T-helper 17 cell (primary cell): ENCODE data around the gene NIPAL4. TPM values are rescaled to one million over a fixed set of nuclear protein-coding genes. Genes with fewer than 3 reads are reported as not detected.
A peak's percentile ranks its signal among the peaks of the same experiment; 100 is the strongest.

Experiments used
- ATAC-seq: fragments of 150-1000 bp; cut with Tn5 transposase; 2 replicates; pipeline ENCODE4 v1.10.0; 2021; ENCODE audit warnings: mild to moderate bottlenecking, moderate library complexity
- DNase-seq, 3 donors: peaks; one replicate each; pipeline versions ENCODE4 v3.0.0 to v3.0.0-alpha.2; 2020 to 2021
- H3K9me3 ChIP-seq: one replicate; pipeline ENCODE4 v1.7.0; 2013; ENCODE audit warnings: low read length, mild to moderate bottlenecking; ENCODE audit not compliant: control insufficient read depth, poor library complexity, severe bottlenecking
- H3K27ac Mint-ChIP-seq: one replicate; pipeline ENCODE4 v1.8.0; 2022; ENCODE audit warnings: mild to moderate bottlenecking, moderate library complexity, mixed read lengths
- H3K27me3 Mint-ChIP-seq: one replicate; pipeline ENCODE4 v1.8.0; 2022; ENCODE audit warnings: mixed read lengths
- H3K36me3 Mint-ChIP-seq: one replicate; pipeline ENCODE4 v1.8.0; 2022; ENCODE audit warnings: low read depth, mixed read lengths
- H3K4me1 Mint-ChIP-seq: one replicate; pipeline ENCODE4 v1.8.0; 2022; ENCODE audit warnings: mild to moderate bottlenecking, mixed read lengths
- H3K4me3 Mint-ChIP-seq: one replicate; pipeline ENCODE4 v1.8.0; 2022; ENCODE audit warnings: mild to moderate bottlenecking, moderate library complexity, mixed read lengths
- total RNA-seq, 4 donors: library from RNA in 2 of 4; stranded (reverse) in 2 of 4; gene quantifications; one replicate each; pipeline ENCODE4 v1.2.3 and lab custom pipeline; 2022 to 2026

Gene NIPAL4
- total RNA-seq, 2 donors from 2014 or later: 1.5 to 2.3 TPM

GRCh38 chr5:157516626-157517325, 56.8 kb downstream of the NIPAL4 start:
- Mint-ChIP-seq H3K27ac (peak overlapping the region; percentile 72), H3K27me3 (no peaks in the 10 kb centered on the region), H3K4me1 (peaks cover 35% of the 10 kb centered on the region), H3K4me3 (no peak overlapping the region), H3K36me3 (peaks cover 14% of the 10 kb centered on the region)
- DNase-seq (no peak), ATAC-seq (no peak)
- H3K9me3 ChIP-seq: no peaks in the 10 kb centered on the region

- Mint-ChIP-seq H3K27ac (peak overlapping the region; percentile 66), H3K27me3 (no peaks in the 10 kb centered on the region), H3K36me3 (peaks cover 10% of the 10 kb centered on the region), H3K4me3 (no peak overlapping the region), H3K4me1 (peaks cover 27% of the 10 kb centered on the region)
- no peaks in the 10 kb centered on the region for H3K9me3 ChIP-seq
- DNase-seq (no peak), ATAC-seq (no peak)
Observed at GRCh38 chr5:157518963-157519362, 59.0 kb downstream of the NIPAL4 start.

- no peak for DNase-seq
- Mint-ChIP-seq H3K36me3 (peaks cover 8% of the 10 kb centered on the region), H3K27me3 (no peaks in the 10 kb centered on the region), H3K4me1 (peaks cover 28% of the 10 kb centered on the region), H3K27ac (peak overlapping the region; percentile 66), H3K4me3 (no peak overlapping the region)
- no peaks in the 10 kb centered on the region for H3K9me3 ChIP-seq
- peak; percentile 66 for ATAC-seq
Observed at GRCh38 chr5:157519579-157520253, 59.7 kb downstream of the NIPAL4 start.

GRCh38 chr5:157520911-157521703, 61.1 kb downstream of the NIPAL4 start:
- Mint-ChIP-seq H3K27me3 (no peaks in the 10 kb centered on the region), H3K27ac (peak overlapping the region; percentile 87), H3K4me3 (peak overlapping the region; percentile 41), H3K4me1 (peaks cover 34% of the 10 kb centered on the region), H3K36me3 (peaks cover 8% of the 10 kb centered on the region)
- DNase-seq (no peak), ATAC-seq (no peak)
- H3K9me3 ChIP-seq: no peaks in the 10 kb centered on the region

- Mint-ChIP-seq H3K36me3 (peaks cover 8% of the 10 kb centered on the region), H3K4me1 (peaks cover 34% of the 10 kb centered on the region), H3K4me3 (peak overlapping the region; percentile 41), H3K27me3 (no peaks in the 10 kb centered on the region), H3K27ac (peak overlapping the region; percentile 87)
- ATAC-seq (no peak), DNase-seq (no peak)
- no peaks in the 10 kb centered on the region for H3K9me3 ChIP-seq
Observed at GRCh38 chr5:157521704-157522029, 61.7 kb downstream of the NIPAL4 start.

GRCh38 chr5:157523976-157524375, 64.0 kb downstream of the NIPAL4 start:
- Mint-ChIP-seq H3K36me3 (peaks cover 6% of the 10 kb centered on the region), H3K27ac (peak overlapping the region; percentile 86), H3K4me1 (peaks cover 46% of the 10 kb centered on the region), H3K4me3 (no peak overlapping the region), H3K27me3 (no peaks in the 10 kb centered on the region)
- no peaks in the 10 kb centered on the region for H3K9me3 ChIP-seq
- ATAC-seq (no peak), DNase-seq (no peak)

Other genes starting within 250 kb of the NIPAL4 start
- gene CYFIP2, start 194.1 kb upstream of the NIPAL4 start, total RNA-seq: 100 to 1,000 TPM; 363 to 389 TPM
- 100 to 1,000 TPM; 130 to 140 TPM for gene ADAM19, start 115.6 kb downstream of the NIPAL4 start, total RNA-seq
- under 1 TPM in 1 of 2 donors, not detected in 1; 0.44 TPM for gene SOX30, start 192.2 kb downstream of the NIPAL4 start, total RNA-seq
- gene C5orf52, start 211.3 kb downstream of the NIPAL4 start, total RNA-seq: not detected